Mucosa of stomach (tissue), 1 donor: ENCODE measurements around the gene TMEM79.

Experiments
- H3K27me3 ChIP-seq: one replicate; pipeline ENCODE4 v1.7.0; 2013; ENCODE audit warnings: mild to moderate bottlenecking, low read length; ENCODE audit not compliant: control insufficient read depth, insufficient read depth
- H3K36me3 ChIP-seq: one replicate; pipeline ENCODE4 v1.7.0; 2013; ENCODE audit warnings: low read length; ENCODE audit not compliant: control insufficient read depth, insufficient read depth
- H3K4me1 ChIP-seq: one replicate; pipeline ENCODE4 v1.7.0; 2013; ENCODE audit warnings: mild to moderate bottlenecking, low read length; ENCODE audit not compliant: control insufficient read depth, insufficient read depth
- H3K4me3 ChIP-seq: one replicate; pipeline ENCODE4 v1.7.0; 2013; ENCODE audit warnings: low read length
- H3K9ac ChIP-seq: one replicate; pipeline ENCODE4 v1.7.0; 2013; ENCODE audit warnings: mild to moderate bottlenecking, low read length, moderate library complexity
- H3K9me3 ChIP-seq: one replicate; pipeline ENCODE4 v1.7.0; 2013; ENCODE audit warnings: mild to moderate bottlenecking, low read length, moderate library complexity; ENCODE audit not compliant: control insufficient read depth
- donor health status: Pancreatic carcinoma.

TMEM79 gene

GRCh38 chr1:156247460-156248322, 36.4 kb upstream of the TMEM79 start, which contains the start of gene PAQR6:
PAQR6 (minus strand) TSS chr1:156248056; CDS start chr1:156246731, 1,325 bp downstream.
- peaks cover 27% of the 10 kb centered on the region for H3K27me3 ChIP-seq
- peaks cover 24% of the 10 kb centered on the region for H3K36me3 ChIP-seq
- no peak within 1 kb of the TSS for H3K4me3 ChIP-seq
- H3K4me1 ChIP-seq = peaks cover 32% of the 10 kb centered on the region
- H3K9ac ChIP-seq = no peak within 1 kb of the TSS
- no peaks in the 10 kb centered on the region for H3K9me3 ChIP-seq

GRCh38 chr1:156248323-156248683, 35.8 kb upstream of the TMEM79 start:
- Histone ChIP-seq H3K36me3 (peaks cover 24% of the 10 kb centered on the region), H3K9ac (no peak overlapping the region), H3K4me3 (no peak overlapping the region), H3K4me1 (peaks cover 32% of the 10 kb centered on the region), H3K9me3 (no peaks in the 10 kb centered on the region), H3K27me3 (peaks cover 27% of the 10 kb centered on the region)

GRCh38 chr1:156249593-156249992, 34.5 kb upstream of the TMEM79 start:
- Histone ChIP-seq H3K27me3 (peaks cover 26% of the 10 kb centered on the region), H3K9ac (no peak overlapping the region), H3K36me3 (peaks cover 33% of the 10 kb centered on the region)

GRCh38 chr1:156251527-156251926, 32.6 kb upstream of the TMEM79 start:
- peaks cover 16% of the 10 kb centered on the region for H3K4me1 ChIP-seq
- H3K9ac ChIP-seq = no peak overlapping the region

More at GRCh38 chr1:156249593-156249992, 34.5 kb upstream of the TMEM79 start:
- H3K4me3 ChIP-seq = no peak overlapping the region
- H3K9me3 ChIP-seq = no peaks in the 10 kb centered on the region
- peaks cover 32% of the 10 kb centered on the region for H3K4me1 ChIP-seq

GRCh38 chr1:156253634-156254033, 30.5 kb upstream of the TMEM79 start:
- H3K9ac ChIP-seq = no peak overlapping the region
- peaks cover 34% of the 10 kb centered on the region for H3K36me3 ChIP-seq

More at GRCh38 chr1:156251527-156251926, 32.6 kb upstream of the TMEM79 start:
- Histone ChIP-seq H3K4me3 (no peak overlapping the region), H3K27me3 (peaks cover 9% of the 10 kb centered on the region), H3K9me3 (no peaks in the 10 kb centered on the region), H3K36me3 (peaks cover 33% of the 10 kb centered on the region)

GRCh38 chr1:156257711-156258110, 26.4 kb upstream of the TMEM79 start:
- Histone ChIP-seq H3K36me3 (peaks cover 39% of the 10 kb centered on the region), H3K27me3 (no peaks in the 10 kb centered on the region), H3K4me1 (no peaks in the 10 kb centered on the region), H3K4me3 (no peak overlapping the region), H3K9ac (no peak overlapping the region), H3K9me3 (no peaks in the 10 kb centered on the region)

More at GRCh38 chr1:156253634-156254033, 30.5 kb upstream of the TMEM79 start:
- Histone ChIP-seq H3K4me3 (no peak overlapping the region), H3K27me3 (no peaks in the 10 kb centered on the region), H3K4me1 (no peaks in the 10 kb centered on the region), H3K9me3 (no peaks in the 10 kb centered on the region)

- Histone ChIP-seq H3K27me3 (no peaks in the 10 kb centered on the region), H3K9me3 (no peaks in the 10 kb centered on the region), H3K9ac (no peak overlapping the region), H3K4me1 (no peaks in the 10 kb centered on the region), H3K4me3 (no peak overlapping the region), H3K36me3 (peaks cover 46% of the 10 kb centered on the region)
Measured at GRCh38 chr1:156258859-156259258, 25.3 kb upstream of the TMEM79 start.

GRCh38 chr1:156259805-156260204, 24.3 kb upstream of the TMEM79 start:
- H3K9ac ChIP-seq = no peak overlapping the region
- H3K4me1 ChIP-seq = no peaks in the 10 kb centered on the region
- H3K36me3 ChIP-seq = peaks cover 40% of the 10 kb centered on the region

GRCh38 chr1:156260896-156261295, 23.2 kb upstream of the TMEM79 start:
- no peaks in the 10 kb centered on the region for H3K27me3 ChIP-seq
- H3K4me3 ChIP-seq = no peak overlapping the region
- no peak overlapping the region for H3K9ac ChIP-seq
- H3K36me3 ChIP-seq = peaks cover 43% of the 10 kb centered on the region
- no peaks in the 10 kb centered on the region for H3K4me1 ChIP-seq
- H3K9me3 ChIP-seq = no peaks in the 10 kb centered on the region

More at GRCh38 chr1:156259805-156260204, 24.3 kb upstream of the TMEM79 start:
- H3K27me3 ChIP-seq = no peaks in the 10 kb centered on the region
- H3K4me3 ChIP-seq = no peak overlapping the region
- H3K9me3 ChIP-seq = no peaks in the 10 kb centered on the region

GRCh38 chr1:156262461-156263287, 21.5 kb upstream of the TMEM79 start:
- no peak overlapping the region for H3K4me3 ChIP-seq
- H3K36me3 ChIP-seq = peaks cover 56% of the 10 kb centered on the region
- H3K27me3 ChIP-seq = no peaks in the 10 kb centered on the region
- no peaks in the 10 kb centered on the region for H3K4me1 ChIP-seq
- H3K9ac ChIP-seq = no peak overlapping the region
- no peaks in the 10 kb centered on the region for H3K9me3 ChIP-seq

GRCh38 chr1:156263288-156263655, 20.9 kb upstream of the TMEM79 start:
- peaks cover 62% of the 10 kb centered on the region for H3K36me3 ChIP-seq
- H3K9me3 ChIP-seq = no peaks in the 10 kb centered on the region
- H3K4me1 ChIP-seq = no peaks in the 10 kb centered on the region
- no peaks in the 10 kb centered on the region for H3K27me3 ChIP-seq
- no peak overlapping the region for H3K9ac ChIP-seq
- no peak overlapping the region for H3K4me3 ChIP-seq

- Histone ChIP-seq H3K9me3 (no peaks in the 10 kb centered on the region), H3K36me3 (peaks cover 38% of the 10 kb centered on the region), H3K27me3 (no peaks in the 10 kb centered on the region), H3K4me1 (no peaks in the 10 kb centered on the region), H3K4me3 (no peak overlapping the region), H3K9ac (no peak overlapping the region)
Measured at GRCh38 chr1:156266051-156266450, 18.1 kb upstream of the TMEM79 start.
